ENCODE measurements around the gene PRPF6. TPM values are rescaled to one million over a fixed set of nuclear protein-coding genes. Genes with fewer than 3 reads are reported as not detected.

The PRPF6 gene
- total and polyA plus RNA-seq, 2 of the 13 experiments (the other 11 are each of a cell fraction or from before 2014, with no cell fraction given), result 63.7 to 101 TPM

GRCh38 chr20:64057628-64058498 lies 76.9 kb downstream of the PRPF6 start (continued):
- no peak for TF ChIP-seq CENPX (CRISPR knock-in tag; IDR thresholded peaks at IDR 0.05)
- TF ChIP-seq ARID5B (CRISPR knock-in tag; IDR thresholded peaks at IDR 0.05), result peak; percentile 46; the same call in 1 of the 2 replicates
- TF ChIP-seq AHR (CRISPR knock-in tag; IDR thresholded peaks at IDR 0.05), result peak; percentile 4; the same call in 1 of the 2 replicates
- TF ChIP-seq, protein P1, sequence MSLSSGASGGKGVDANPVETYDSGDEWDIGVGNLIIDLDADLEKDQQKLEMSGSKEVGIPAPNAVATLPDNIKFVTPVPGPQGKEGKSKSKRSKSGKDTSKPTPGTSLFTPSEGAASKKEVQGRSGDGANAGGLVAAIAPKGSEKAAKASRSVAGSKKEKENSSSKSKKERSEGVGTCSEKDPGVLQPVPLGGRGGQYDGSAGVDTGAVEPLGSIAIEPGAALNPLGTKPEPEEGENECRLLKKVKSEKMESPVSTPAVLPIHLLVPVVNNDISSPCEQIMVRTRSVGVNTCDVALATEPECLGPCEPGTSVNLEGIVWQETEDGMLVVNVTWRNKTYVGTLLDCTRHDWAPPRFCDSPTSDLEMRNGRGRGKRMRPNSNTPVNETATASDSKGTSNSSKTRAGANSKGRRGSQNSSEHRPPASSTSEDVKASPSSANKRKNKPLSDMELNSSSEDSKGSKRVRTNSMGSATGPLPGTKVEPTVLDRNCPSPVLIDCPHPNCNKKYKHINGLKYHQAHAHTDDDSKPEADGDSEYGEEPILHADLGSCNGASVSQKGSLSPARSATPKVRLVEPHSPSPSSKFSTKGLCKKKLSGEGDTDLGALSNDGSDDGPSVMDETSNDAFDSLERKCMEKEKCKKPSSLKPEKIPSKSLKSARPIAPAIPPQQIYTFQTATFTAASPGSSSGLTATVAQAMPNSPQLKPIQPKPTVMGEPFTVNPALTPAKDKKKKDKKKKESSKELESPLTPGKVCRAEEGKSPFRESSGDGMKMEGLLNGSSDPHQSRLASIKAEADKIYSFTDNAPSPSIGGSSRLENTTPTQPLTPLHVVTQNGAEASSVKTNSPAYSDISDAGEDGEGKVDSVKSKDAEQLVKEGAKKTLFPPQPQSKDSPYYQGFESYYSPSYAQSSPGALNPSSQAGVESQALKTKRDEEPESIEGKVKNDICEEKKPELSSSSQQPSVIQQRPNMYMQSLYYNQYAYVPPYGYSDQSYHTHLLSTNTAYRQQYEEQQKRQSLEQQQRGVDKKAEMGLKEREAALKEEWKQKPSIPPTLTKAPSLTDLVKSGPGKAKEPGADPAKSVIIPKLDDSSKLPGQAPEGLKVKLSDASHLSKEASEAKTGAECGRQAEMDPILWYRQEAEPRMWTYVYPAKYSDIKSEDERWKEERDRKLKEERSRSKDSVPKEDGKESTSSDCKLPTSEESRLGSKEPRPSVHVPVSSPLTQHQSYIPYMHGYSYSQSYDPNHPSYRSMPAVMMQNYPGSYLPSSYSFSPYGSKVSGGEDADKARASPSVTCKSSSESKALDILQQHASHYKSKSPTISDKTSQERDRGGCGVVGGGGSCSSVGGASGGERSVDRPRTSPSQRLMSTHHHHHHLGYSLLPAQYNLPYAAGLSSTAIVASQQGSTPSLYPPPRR (CRISPR knock-in tag; IDR thresholded peaks at IDR 0.05; ENCODE audit: borderline replicate concordance), result 0 out of 2 replicates have a peak, but pooled peaks have one; percentile 15
- TF ChIP-seq ONECUT2 (CRISPR knock-in tag; IDR thresholded peaks at IDR 0.05), result no peak
- TF ChIP-seq THYN1 (CRISPR knock-in tag; IDR thresholded peaks at IDR 0.05; ENCODE audit: borderline replicate concordance, low read depth), result no peak
- 0 out of 2 replicates have a peak, but pooled peaks have one; percentile 7 for TF ChIP-seq MAX (IDR thresholded peaks at IDR 0.05)
- no peak for TF ChIP-seq ZNF468 (CRISPR knock-in tag; IDR thresholded peaks at IDR 0.05)
- no peak for TF ChIP-seq MAFK (conservative IDR thresholded peaks at IDR 0.05 in 1 of 2, IDR thresholded peaks at IDR 0.05 in 1 of 2; ENCODE audit: low read length in 2 of 2)
- no peak for TF ChIP-seq MAFG (CRISPR knock-in tag; IDR thresholded peaks at IDR 0.05)
- TF ChIP-seq ETV5 (CRISPR knock-in tag; IDR thresholded peaks at IDR 0.05; ENCODE audit: borderline replicate concordance), result peak; percentile 21
- no peak for TF ChIP-seq NR2F2 (IDR thresholded peaks at IDR 0.05; ENCODE audit: borderline replicate concordance, low read depth)
- no peak for TF ChIP-seq ZC3H4 (CRISPR knock-in tag; IDR thresholded peaks at IDR 0.05; ENCODE audit: borderline replicate concordance)
- peak; percentile 82; the same call in 1 of the 2 replicates for TF ChIP-seq ZNF552 (CRISPR knock-in tag; IDR thresholded peaks at IDR 0.05; ENCODE audit: borderline replicate concordance)
- no peak; the same call in 1 of the 2 replicates for TF ChIP-seq TOPORS (CRISPR knock-in tag; IDR thresholded peaks at IDR 0.05)
- peak; percentile 57; the same call in 1 of the 2 replicates for TF ChIP-seq ISL2 (CRISPR knock-in tag; IDR thresholded peaks at IDR 0.05)
- no peak for TF ChIP-seq ZNF549 (CRISPR knock-in tag; IDR thresholded peaks at IDR 0.05)
- no peak for TF ChIP-seq THAP8 (CRISPR knock-in tag; IDR thresholded peaks at IDR 0.05; ENCODE audit: borderline replicate concordance)
- TF ChIP-seq ZNF775 (CRISPR knock-in tag; IDR thresholded peaks at IDR 0.05; ENCODE audit: borderline replicate concordance), result no peak

Measured in HepG2 (cell line).